ENCODE data around the gene SHROOM3. TPM values are rescaled to one million over a fixed set of nuclear protein-coding genes. Genes with fewer than 3 reads are reported as not detected.

The SHROOM3 gene
- total RNA-seq, 1 donor from 2014 or later: 0.51 TPM

Other genes with a start within 250 kb of the SHROOM3 start
- gene SCARB2, start 221.4 kb upstream of the SHROOM3 start, total RNA-seq: 194 and 214 TPM in 2 replicates
- gene FAM47E, start 183.5 kb upstream of the SHROOM3 start, total RNA-seq: 0.14 and 0.17 TPM in 2 replicates
- 1.0 and 1.3 TPM in 2 replicates for gene STBD1, start 128.5 kb upstream of the SHROOM3 start, total RNA-seq
- not detected in 2 replicates for gene CCDC158, start 14.1 kb upstream of the SHROOM3 start, total RNA-seq